Gastrocnemius medialis (tissue), 4 donors: ENCODE data around the gene SCN2A.

Experiments used
- POLR2A ChIP-seq, 2 donors: fragments of 450-650 bp; IDR thresholded peaks; one replicate each; pipeline ENCODE4 v1.6.1; 2017; ENCODE audit warnings: antibody characterized with exemption in 2 of 2, mild to moderate bottlenecking in 2 of 2, moderate library complexity in 2 of 2
- TF ChIP-seq, protein P1 (sequence below), 5 experiments: fragments of 450-650 bp in 3 of 5; fragments of 200-600 bp in 2 of 5; sonication (generic) in 2 of 5; IDR thresholded peaks in 4 of 5; conservative IDR thresholded peaks in 1 of 5; 1 replicate in 4 of 5; 2 replicates in 1 of 5; pipeline ENCODE4 v1.5.1; 2016 to 2019; ENCODE audit warnings: antibody characterized with exemption in 5 of 5, mild to moderate bottlenecking in 3 of 5, moderate library complexity in 3 of 5

DNA sequence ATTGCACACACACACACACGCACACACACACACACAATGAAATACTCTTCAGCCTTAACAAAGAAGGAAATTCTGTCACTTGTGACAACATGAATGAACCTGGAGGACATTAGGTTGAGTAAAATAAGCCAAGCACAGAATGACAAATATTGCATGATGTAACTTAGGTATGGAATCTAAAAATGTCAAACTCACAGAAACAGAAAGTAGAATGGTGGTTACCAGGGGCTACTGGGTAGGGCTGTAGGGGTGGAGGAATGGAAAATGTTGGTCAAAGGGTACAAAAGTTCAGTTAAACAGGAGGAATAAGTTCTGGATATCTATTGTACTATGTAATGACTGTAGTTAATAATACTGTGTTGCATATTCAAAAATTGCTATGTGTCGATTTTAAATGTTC lies 29.5 kb downstream of the SCN2A start:
- TF ChIP-seq, protein P1, sequence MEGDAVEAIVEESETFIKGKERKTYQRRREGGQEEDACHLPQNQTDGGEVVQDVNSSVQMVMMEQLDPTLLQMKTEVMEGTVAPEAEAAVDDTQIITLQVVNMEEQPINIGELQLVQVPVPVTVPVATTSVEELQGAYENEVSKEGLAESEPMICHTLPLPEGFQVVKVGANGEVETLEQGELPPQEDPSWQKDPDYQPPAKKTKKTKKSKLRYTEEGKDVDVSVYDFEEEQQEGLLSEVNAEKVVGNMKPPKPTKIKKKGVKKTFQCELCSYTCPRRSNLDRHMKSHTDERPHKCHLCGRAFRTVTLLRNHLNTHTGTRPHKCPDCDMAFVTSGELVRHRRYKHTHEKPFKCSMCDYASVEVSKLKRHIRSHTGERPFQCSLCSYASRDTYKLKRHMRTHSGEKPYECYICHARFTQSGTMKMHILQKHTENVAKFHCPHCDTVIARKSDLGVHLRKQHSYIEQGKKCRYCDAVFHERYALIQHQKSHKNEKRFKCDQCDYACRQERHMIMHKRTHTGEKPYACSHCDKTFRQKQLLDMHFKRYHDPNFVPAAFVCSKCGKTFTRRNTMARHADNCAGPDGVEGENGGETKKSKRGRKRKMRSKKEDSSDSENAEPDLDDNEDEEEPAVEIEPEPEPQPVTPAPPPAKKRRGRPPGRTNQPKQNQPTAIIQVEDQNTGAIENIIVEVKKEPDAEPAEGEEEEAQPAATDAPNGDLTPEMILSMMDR (IDR thresholded peaks at IDR 0.05 in 4 of 5, conservative IDR thresholded peaks at IDR 0.05 in 1 of 5): no peak
- TF ChIP-seq POLR2A (IDR thresholded peaks at IDR 0.05): no peak
